T-cell (primary cell): ENCODE data around the gene SNRNP40. TPM values are rescaled to one million over a fixed set of nuclear protein-coding genes. Genes with fewer than 3 reads are reported as not detected.

Source experiments
- ATAC-seq, 4 experiments: fragments of 200-7000 bp in 3 of 4; fragments of 150-1000 bp in 1 of 4; cut with Tn5 transposase; replicated peaks in 1 of 4; 1 replicate in 3 of 4; 2 replicates in 1 of 4; pipeline ENCODE4 v1.10.0; 2021; ENCODE audit warnings: moderate library complexity in 3 of 4, mild to moderate bottlenecking in 2 of 4, moderate number of reproducible peaks in 1 of 4
- CTCF ChIA-PET, 2 donors: fragments of 300-600 bp; sonication (Branson Sonifier 250); formaldehyde crosslinking; loops; one replicate each; lab custom pipeline; 2022; ENCODE audit warnings: antibody characterized with exemption in 2 of 2; lab: Charles Lee
- POLR2A ChIA-PET, 2 donors: fragments of 300-600 bp; sonication (Branson Sonifier 250); formaldehyde crosslinking; loops; one replicate each; lab custom pipeline; 2022; ENCODE audit warnings: antibody characterized with exemption in 2 of 2; lab: Charles Lee
- DNase-seq, 35 experiments: peaks; one replicate each; pipeline versions ENCODE4 v3.0.0 to v3.0.0-alpha.2; 2013 to 2023
- H3K27ac ChIP-seq: one replicate; pipeline ENCODE4 v1.5.1; 2013; ENCODE audit warnings: low read length
- H3K27me3 ChIP-seq, 2 experiments: replicated peaks in 1 of 2; 1 replicate in 1 of 2; 2 replicates in 1 of 2; pipeline versions ENCODE4 v1.6.1 to v1.7.0; 2013; ENCODE audit warnings: low read length in 1 of 2, mixed read lengths in 1 of 2; ENCODE audit not compliant: control insufficient read depth in 2 of 2, insufficient read depth in 2 of 2; ENCODE audit errors: extremely low read depth in 1 of 2
- H3K36me3 ChIP-seq, 2 donors: 1 replicate in 1 of 2; 2 replicates in 1 of 2; pipeline versions ENCODE4 v1.6.1 to v1.7.0; 2013; ENCODE audit warnings: low read length in 1 of 2; ENCODE audit not compliant: control insufficient read depth in 2 of 2, insufficient read depth in 1 of 2; ENCODE audit errors: extremely low read depth in 1 of 2
- H3K4me1 ChIP-seq, 2 experiments: 1 replicate in 1 of 2; 2 replicates in 1 of 2; pipeline versions ENCODE4 v1.6.1 to v1.7.0; 2013; ENCODE audit warnings: low read length in 2 of 2, mixed read lengths in 1 of 2; ENCODE audit not compliant: insufficient read depth in 2 of 2, control insufficient read depth in 1 of 2; ENCODE audit errors: extremely low read depth in 1 of 2
- H3K4me3 ChIP-seq, 2 donors: 1 replicate in 1 of 2; 2 replicates in 1 of 2; pipeline versions ENCODE4 v1.5.1 to v1.7.0; 2013; ENCODE audit warnings: mild to moderate bottlenecking in 2 of 2, low read length in 1 of 2, moderate library complexity in 1 of 2; ENCODE audit not compliant: control insufficient read depth in 1 of 2; ENCODE audit errors: extremely low read depth in 1 of 2
- H3K9me3 ChIP-seq: 2 replicates; pipeline ENCODE4 v1.7.0; 2013
- H3K27ac Mint-ChIP-seq, 2 donors: one replicate each; pipeline ENCODE4 v1.8.0; 2020 to 2021; ENCODE audit warnings: mild to moderate bottlenecking in 2 of 2, mixed read lengths in 2 of 2
- H3K27me3 Mint-ChIP-seq, 2 donors: one replicate each; pipeline ENCODE4 v1.8.0; 2021 to 2022; ENCODE audit warnings: mixed read lengths in 2 of 2
- H3K36me3 Mint-ChIP-seq: one replicate; pipeline ENCODE4 v1.8.0; 2021; ENCODE audit warnings: mixed read lengths
- H3K4me1 Mint-ChIP-seq, 3 donors: one replicate each; pipeline ENCODE4 v1.8.0; 2020 to 2022; ENCODE audit warnings: mixed read lengths in 3 of 3, mild to moderate bottlenecking in 1 of 3
- H3K4me3 Mint-ChIP-seq, 3 donors: one replicate each; pipeline ENCODE4 v1.8.0; 2020 to 2022; ENCODE audit warnings: mild to moderate bottlenecking in 3 of 3, mixed read lengths in 3 of 3, moderate library complexity in 3 of 3
- H3K9me3 Mint-ChIP-seq, 3 donors: one replicate each; pipeline ENCODE4 v1.8.0; 2020 to 2022; ENCODE audit warnings: mixed read lengths in 3 of 3
- WGBS: methylation state at CpG from one replicate; pipeline ENCODE4 v1.1.5; 2013; ENCODE audit warnings: missing lambda C conversion rate; ENCODE audit not compliant: insufficient coverage; 5-methylcytosine and 5-hydroxymethylcytosine counted together
- total RNA-seq, 35 experiments: library from RNA in 6 of 35; stranded (reverse) in 6 of 35; fragments of 120-200 nt in 1 of 35; gene quantifications; one replicate each; pipeline versions ENCODE4 v1.2.1 to v1.2.4 and lab custom pipeline; 2013 to 2026

SNRNP40 gene
- total RNA-seq, 5 donors from 2014 or later (not counting 1 experiment from before 2014, with no cell fraction given) = 50.9 to 62.8 (median 53.9) TPM

- H3K36me3 Mint-ChIP-seq = no peaks in the 10 kb centered on the region
- no peak overlapping the region for H3K4me3 Mint-ChIP-seq
- no peaks in the 10 kb centered on the region for H3K9me3 Mint-ChIP-seq
- peaks cover 41 to 52% of the 10 kb centered on the region in 2 donors for H3K27me3 Mint-ChIP-seq
- Histone ChIP-seq H3K36me3 (no peaks in the 10 kb centered on the region), H3K4me1 (peaks cover 0 to 6% of the 10 kb centered on the region in 2 experiments), H3K4me3 (no peak overlapping the region), H3K27me3 (peaks cover 5 to 43% of the 10 kb centered on the region in 2 experiments), H3K9me3 (no peaks in the 10 kb centered on the region), H3K27ac (no peak overlapping the region)
- ATAC-seq = no peak
- no peak for DNase-seq
- 60% methylated on average over 8 of the region's 12 CpGs for WGBS
- POLR2A ChIA-PET = no interaction called here
- peaks cover 6 to 9% (median 9%) of the 10 kb centered on the region in 3 donors for H3K4me1 Mint-ChIP-seq
- no peak overlapping the region for H3K27ac Mint-ChIP-seq
- CTCF ChIA-PET = no interaction called here
Measured at GRCh38 chr1:31234123-31234708, 62.4 kb downstream of the SNRNP40 start.

GRCh38 chr1:31232689-31233088 is 63.9 kb downstream of the SNRNP40 start:
- H3K36me3 ChIP-seq = no peaks in the 10 kb centered on the region
- WGBS = no CpG with 5 or more reads among the region's 2 CpGs
- DNase-seq (no peak), ATAC-seq (no peak)
- peaks cover 0 to 28% of the 10 kb centered on the region in 2 experiments for H3K27me3 ChIP-seq
- CTCF ChIA-PET = interaction anchor here in 1 of 2 donors (0.6 to 0.7 kb wide), 2 partner anchors 80 to 85 kb away, joined by 3 read pairs; no protein-coding TSS in a partner anchor
- H3K27ac ChIP-seq = no peak overlapping the region
- H3K36me3 Mint-ChIP-seq = no peaks in the 10 kb centered on the region
- peaks cover 28 to 37% of the 10 kb centered on the region in 2 donors for H3K27me3 Mint-ChIP-seq
- no peak overlapping the region for H3K4me3 ChIP-seq
- H3K4me1 Mint-ChIP-seq = no peaks in the 10 kb centered on the region
- H3K9me3 Mint-ChIP-seq = no peaks in the 10 kb centered on the region
- H3K4me1 ChIP-seq = no peaks in the 10 kb centered on the region
- no peak overlapping the region for H3K4me3 Mint-ChIP-seq
- H3K27ac Mint-ChIP-seq = no peak overlapping the region
- no peaks in the 10 kb centered on the region for H3K9me3 ChIP-seq
- POLR2A ChIA-PET = no interaction called here

GRCh38 chr1:31231802-31232201 is 64.8 kb downstream of the SNRNP40 start:
- no peak overlapping the region for H3K27ac ChIP-seq
- peaks cover 0 to 22% of the 10 kb centered on the region in 2 experiments for H3K27me3 ChIP-seq
- no peak for DNase-seq
- H3K36me3 Mint-ChIP-seq = no peaks in the 10 kb centered on the region
- peaks cover 21 to 32% of the 10 kb centered on the region in 2 donors for H3K27me3 Mint-ChIP-seq
- POLR2A ChIA-PET = no interaction called here
- H3K9me3 ChIP-seq = no peaks in the 10 kb centered on the region
- no peaks in the 10 kb centered on the region for H3K4me1 Mint-ChIP-seq
- H3K36me3 ChIP-seq = no peaks in the 10 kb centered on the region
- no peak overlapping the region for H3K27ac Mint-ChIP-seq
- CTCF ChIA-PET = interaction anchor here in 1 of 2 donors (0.7 kb wide), 1 partner anchor 86 kb away, joined by 3 read pairs; no protein-coding TSS in a partner anchor
- ATAC-seq = no peak
- no peaks in the 10 kb centered on the region for H3K4me1 ChIP-seq
- 92% methylated on average over 2 of the region's 5 CpGs for WGBS
- no peaks in the 10 kb centered on the region for H3K9me3 Mint-ChIP-seq
- H3K4me3 Mint-ChIP-seq = no peak overlapping the region
- H3K4me3 ChIP-seq = no peak overlapping the region

DNA sequence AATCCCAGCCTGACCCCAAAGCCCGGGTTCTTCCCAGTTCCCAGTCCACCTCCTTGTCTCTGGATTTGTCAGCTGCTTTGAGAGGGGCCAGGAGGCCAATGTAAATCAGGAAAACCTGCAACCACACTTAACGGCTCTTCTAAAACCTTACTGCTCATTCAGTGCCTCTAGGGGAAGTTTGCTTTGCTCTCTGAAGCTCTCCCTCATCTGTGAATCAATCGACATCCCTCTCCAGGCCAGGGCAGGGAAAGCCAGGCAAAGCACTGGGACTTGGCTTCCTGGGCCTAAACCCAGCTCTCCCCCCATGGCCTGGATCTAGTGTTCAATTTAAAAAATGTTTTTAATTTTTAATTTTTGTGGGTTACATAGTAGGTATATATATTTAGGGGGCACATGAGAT is 66.2 kb downstream of the SNRNP40 start:
- H3K27ac Mint-ChIP-seq = no peak overlapping the region
- no peaks in the 10 kb centered on the region for H3K36me3 Mint-ChIP-seq
- WGBS = no CpG with 5 or more reads among the region's 3 CpGs
- no peaks in the 10 kb centered on the region for H3K4me1 Mint-ChIP-seq
- no peaks in the 10 kb centered on the region for H3K9me3 Mint-ChIP-seq
- POLR2A ChIA-PET = no interaction called here
- Histone ChIP-seq H3K9me3 (no peaks in the 10 kb centered on the region), H3K27me3 (peaks cover 0 to 19% of the 10 kb centered on the region in 2 experiments), H3K4me3 (no peak overlapping the region), H3K27ac (no peak overlapping the region), H3K36me3 (no peaks in the 10 kb centered on the region), H3K4me1 (no peaks in the 10 kb centered on the region)
- no peak overlapping the region for H3K4me3 Mint-ChIP-seq
- DNase-seq (no peak), ATAC-seq (no peak)
- peaks cover 7 to 24% of the 10 kb centered on the region in 2 donors for H3K27me3 Mint-ChIP-seq
- CTCF ChIA-PET = no interaction called here

DNA sequence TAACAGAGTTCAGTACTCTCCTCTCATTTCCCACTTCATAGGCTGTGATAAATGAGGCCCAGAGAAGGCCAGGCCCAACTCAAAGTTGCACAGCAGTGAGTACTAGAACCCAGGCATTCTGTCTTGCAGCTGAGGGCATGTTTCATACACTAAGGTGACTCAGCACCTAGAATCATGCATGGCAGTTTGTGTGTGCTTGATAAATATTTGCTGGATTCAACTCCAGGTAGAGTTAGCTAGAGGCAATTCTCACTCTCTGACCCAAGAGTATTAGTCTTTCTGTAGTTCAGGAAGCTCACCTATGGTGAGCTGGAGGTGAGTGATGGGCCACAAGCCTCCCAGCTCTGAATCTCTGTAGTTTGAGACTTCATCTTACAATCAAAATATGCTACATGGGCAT is 67.6 kb downstream of the SNRNP40 start:
- CTCF ChIA-PET = no interaction called here

DNA sequence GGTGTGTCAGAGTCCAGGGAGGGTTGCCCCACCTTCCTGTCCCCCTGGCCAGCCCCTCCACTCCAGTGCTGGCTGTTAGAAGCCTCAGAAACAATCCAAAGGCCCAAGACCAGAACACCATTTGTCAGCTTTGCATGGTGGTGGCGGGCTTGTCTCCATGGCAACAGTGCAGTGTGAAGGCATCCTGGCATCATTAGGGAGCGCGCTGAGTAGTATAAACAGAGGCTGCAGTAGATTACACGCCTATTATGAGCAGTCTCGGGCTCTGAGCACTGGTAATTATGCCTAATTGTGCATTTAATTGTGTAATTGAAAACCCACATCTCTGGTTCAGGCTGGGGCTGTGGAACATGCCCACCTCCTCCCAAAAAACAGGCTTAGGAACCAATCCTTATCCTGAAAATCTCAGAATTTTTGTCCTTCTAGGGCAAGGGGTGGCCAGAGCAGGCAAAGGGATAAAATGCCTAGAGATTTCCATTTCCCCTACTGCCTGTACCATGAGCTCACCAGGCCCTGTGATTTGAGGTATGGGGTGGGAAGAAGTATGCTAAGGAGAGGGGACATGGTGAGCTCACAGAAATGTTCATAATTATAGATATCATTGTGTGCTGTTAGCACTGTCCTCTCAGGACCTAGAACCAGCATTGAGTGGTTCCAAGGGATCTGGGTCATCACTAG is 68.6 kb downstream of the SNRNP40 start:
- no peak overlapping the region for H3K4me3 ChIP-seq
- no peaks in the 10 kb centered on the region for H3K9me3 Mint-ChIP-seq
- CTCF ChIA-PET = no interaction called here
- H3K4me1 ChIP-seq = no peaks in the 10 kb centered on the region
- H3K36me3 ChIP-seq = no peaks in the 10 kb centered on the region
- no peak overlapping the region for H3K27ac ChIP-seq
- ATAC-seq (no peak), DNase-seq (no peak)
- no peak overlapping the region for H3K27ac Mint-ChIP-seq
- H3K27me3 Mint-ChIP-seq = peaks cover 3 to 13% of the 10 kb centered on the region in 2 donors
- H3K9me3 ChIP-seq = no peaks in the 10 kb centered on the region
- no peak overlapping the region for H3K4me3 Mint-ChIP-seq
- POLR2A ChIA-PET = interaction anchor here in 1 of 2 donors (0.6 kb wide), 1 partner anchor 15 kb away, joined by 4 read pairs; no protein-coding TSS in a partner anchor
- H3K36me3 Mint-ChIP-seq = no peaks in the 10 kb centered on the region
- WGBS = 94% methylated on average over 3 of the region's 5 CpGs
- no peaks in the 10 kb centered on the region for H3K4me1 Mint-ChIP-seq
- H3K27me3 ChIP-seq = peaks cover 0 to 10% of the 10 kb centered on the region in 2 experiments

More for the DNA sequence above, 67.6 kb downstream of the SNRNP40 start:
- no peaks in the 10 kb centered on the region for H3K9me3 ChIP-seq
- H3K27me3 ChIP-seq = peaks cover 0 to 14% of the 10 kb centered on the region in 2 experiments
- H3K36me3 Mint-ChIP-seq = no peaks in the 10 kb centered on the region
- ATAC-seq (no peak), DNase-seq (no peak)
- H3K4me3 Mint-ChIP-seq = no peak overlapping the region
- H3K27me3 Mint-ChIP-seq = peaks cover 0 to 10% of the 10 kb centered on the region in 2 donors
- no peaks in the 10 kb centered on the region for H3K4me1 ChIP-seq
- no peaks in the 10 kb centered on the region for H3K4me1 Mint-ChIP-seq
- H3K9me3 Mint-ChIP-seq = no peaks in the 10 kb centered on the region
- POLR2A ChIA-PET = no interaction called here
- no peak overlapping the region for H3K27ac Mint-ChIP-seq
- no peaks in the 10 kb centered on the region for H3K36me3 ChIP-seq
- no peak overlapping the region for H3K27ac ChIP-seq
- no peak overlapping the region for H3K4me3 ChIP-seq
